HFF-Myc (cell line): ENCODE data around the gene PPP1R26.

Source experiments
- DNase-seq: peaks from one replicate; pipeline ENCODE4 v3.0.0-alpha.2; 2011; ENCODE audit warnings: low read depth; ENCODE audit errors: extremely low read depth
- H3K4me3 ChIP-seq: replicated peaks from 2 replicates; pipeline ENCODE4 v1.5.1; 2011; ENCODE audit warnings: low read depth, mild to moderate bottlenecking, control low read depth, low read length
- TF ChIP-seq, protein P1 (sequence below): IDR thresholded peaks from 2 replicates; pipeline ENCODE4 v1.5.1; 2012; ENCODE audit warnings: mild to moderate bottlenecking, low read depth, low read length, control low read depth; ENCODE audit errors: missing control alignments

The PPP1R26 gene

DNA sequence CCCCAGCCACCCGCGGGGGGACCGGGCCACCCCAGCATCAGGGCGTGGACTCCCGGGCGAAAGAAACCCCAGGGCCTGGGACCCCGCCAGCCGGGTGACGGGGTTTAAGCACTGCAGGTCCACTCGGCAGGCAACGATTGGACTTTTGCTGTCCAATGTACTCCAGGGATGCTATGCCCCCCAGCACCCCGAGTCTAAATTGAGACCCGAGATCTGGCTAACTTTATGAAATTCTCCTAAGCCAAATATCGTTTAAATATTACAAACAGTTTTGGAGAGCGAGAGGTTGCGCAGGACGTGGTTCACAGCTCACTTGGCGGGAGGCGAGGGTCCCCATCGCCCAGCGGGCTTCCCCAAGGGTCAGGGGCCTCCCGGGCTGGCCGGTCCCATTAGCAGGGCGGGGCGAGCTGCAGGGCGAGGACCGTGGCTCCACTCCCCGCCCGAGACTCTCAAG lies 20.5 kb downstream of the PPP1R26 start:
- peak overlapping the region; percentile 84 for H3K4me3 ChIP-seq
- TF ChIP-seq, protein P1, sequence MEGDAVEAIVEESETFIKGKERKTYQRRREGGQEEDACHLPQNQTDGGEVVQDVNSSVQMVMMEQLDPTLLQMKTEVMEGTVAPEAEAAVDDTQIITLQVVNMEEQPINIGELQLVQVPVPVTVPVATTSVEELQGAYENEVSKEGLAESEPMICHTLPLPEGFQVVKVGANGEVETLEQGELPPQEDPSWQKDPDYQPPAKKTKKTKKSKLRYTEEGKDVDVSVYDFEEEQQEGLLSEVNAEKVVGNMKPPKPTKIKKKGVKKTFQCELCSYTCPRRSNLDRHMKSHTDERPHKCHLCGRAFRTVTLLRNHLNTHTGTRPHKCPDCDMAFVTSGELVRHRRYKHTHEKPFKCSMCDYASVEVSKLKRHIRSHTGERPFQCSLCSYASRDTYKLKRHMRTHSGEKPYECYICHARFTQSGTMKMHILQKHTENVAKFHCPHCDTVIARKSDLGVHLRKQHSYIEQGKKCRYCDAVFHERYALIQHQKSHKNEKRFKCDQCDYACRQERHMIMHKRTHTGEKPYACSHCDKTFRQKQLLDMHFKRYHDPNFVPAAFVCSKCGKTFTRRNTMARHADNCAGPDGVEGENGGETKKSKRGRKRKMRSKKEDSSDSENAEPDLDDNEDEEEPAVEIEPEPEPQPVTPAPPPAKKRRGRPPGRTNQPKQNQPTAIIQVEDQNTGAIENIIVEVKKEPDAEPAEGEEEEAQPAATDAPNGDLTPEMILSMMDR, result no peak
- no peak for DNase-seq

DNA sequence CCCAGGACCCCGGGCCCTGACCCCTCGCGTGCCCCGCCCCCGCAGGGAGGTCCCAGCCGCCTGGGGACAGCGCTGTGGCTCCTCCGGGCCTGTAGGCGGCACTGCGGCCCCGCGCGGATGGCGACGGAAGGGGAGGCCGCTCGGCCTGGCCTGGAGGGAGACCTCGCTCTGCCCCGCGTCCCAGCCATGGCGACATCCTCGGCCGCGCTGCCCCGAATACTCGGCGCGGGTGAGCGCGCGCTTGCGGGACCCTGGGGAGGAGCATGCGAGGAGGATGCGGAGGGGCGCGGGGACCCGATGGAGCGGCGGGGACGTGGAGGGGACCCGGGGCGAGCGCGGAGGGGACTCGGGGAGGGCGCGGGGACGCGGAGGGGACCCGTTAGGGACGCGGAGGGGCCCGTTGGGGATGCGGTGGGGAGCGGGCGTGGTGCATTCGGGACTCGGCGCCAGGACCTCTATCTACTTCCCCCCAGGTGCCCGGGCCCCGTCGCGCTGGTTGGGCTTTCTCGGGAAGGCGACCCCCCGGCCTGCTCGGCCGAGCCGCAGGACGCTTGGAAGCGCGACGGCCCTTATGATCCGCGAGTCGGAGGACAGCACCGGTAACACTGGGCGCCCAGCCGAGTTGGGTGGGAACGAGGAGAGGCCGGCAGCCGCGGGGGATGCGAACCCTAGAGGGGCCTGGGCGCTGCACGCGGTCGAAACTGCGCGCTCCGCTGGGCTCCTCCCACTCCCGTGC lies 21.1 kb downstream of the PPP1R26 start, which contains the start of gene MRPS2:
Gene MRPS2 (plus strand): TSS at position 158 of the 736 bp plus-strand sequence. CDS start 29 bp downstream, at position 187.
- DNase-seq, result peak; percentile 57
- H3K4me3 ChIP-seq, result peak within 1 kb of the TSS; percentile 84
- TF ChIP-seq, protein P1, result peak; percentile 85

DNA sequence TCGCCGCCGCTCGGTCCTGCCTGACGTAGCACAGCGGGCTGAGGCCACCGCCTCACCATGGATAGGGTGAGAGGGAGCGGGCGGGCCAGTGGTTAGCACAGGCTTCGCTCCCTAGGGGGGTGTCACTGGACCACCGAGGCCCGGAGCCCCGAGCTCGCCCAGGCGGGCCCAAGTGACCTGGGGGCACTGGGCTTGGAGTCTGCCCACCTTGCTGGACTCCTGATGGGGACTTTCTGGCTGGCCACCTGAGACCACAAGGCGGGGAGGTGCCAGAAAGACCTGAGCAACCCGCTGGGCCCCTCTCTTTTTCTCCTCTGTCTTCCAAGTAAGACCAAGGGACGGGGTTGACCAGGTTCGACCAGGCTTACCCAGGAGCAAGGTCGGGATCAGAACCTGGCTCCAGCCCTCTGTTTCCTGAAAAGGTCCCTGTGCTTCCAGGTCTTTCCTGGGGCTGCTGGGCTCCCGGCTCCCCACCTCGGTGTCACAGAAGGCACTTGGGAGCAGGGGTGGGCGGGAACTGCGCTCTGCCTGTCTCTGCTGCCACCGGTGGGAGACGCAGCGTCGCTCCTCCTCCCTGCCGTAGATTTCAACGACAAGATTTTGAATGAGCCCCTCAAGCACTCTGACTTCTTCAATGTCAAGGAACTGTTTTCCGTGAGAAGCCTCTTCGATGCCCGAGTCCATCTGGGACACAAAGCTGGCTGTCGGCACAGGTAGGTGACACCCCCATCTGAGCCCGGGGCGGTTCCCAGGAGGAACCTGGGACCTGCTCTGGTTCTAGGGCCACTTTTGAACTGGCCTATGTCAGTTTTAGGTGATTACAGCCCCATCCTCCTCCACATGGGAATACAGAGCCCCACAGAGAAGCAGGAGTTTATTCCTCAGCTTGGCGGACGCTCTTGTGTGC lies 21.9 kb downstream of the PPP1R26 start:
- TF ChIP-seq, protein P1, result no peak
- peak overlapping the region; percentile 84 for H3K4me3 ChIP-seq
- DNase-seq, result no peak

DNA sequence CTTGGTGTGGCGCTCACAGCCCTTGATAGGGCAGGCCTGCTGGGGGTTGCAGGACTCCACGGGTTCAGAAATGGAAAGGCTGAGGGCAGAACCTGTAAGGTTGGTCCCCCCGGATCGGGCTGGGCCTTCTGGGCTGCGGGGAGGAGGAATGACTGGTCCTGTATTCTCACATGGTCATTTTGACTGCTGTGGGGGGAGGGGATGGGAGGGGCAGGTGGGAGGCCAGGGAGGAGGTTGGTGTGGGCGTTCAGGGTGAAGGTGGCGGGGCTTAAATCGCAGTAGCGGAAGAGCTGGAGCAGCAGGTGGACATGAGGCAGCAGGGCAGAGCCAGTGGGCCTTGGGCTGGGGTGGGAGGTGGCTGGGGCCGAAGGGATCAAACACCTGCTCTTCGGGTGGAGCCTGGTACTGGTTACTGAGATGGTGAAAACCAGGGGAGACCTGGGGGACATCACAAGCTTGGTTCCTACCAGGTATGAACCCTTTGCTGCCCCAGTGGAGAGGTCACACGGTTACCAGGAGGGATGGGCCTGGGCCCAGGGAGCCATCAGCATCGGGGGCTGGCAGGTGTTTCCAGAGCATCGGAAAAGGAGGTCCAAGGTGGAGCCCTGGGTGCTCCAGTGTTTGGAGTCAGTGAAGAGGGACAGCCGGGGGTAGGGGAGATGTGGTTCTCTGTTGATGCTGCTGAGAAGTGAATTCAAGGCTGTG lies 22.7 kb downstream of the PPP1R26 start:
- peak overlapping the region; percentile 84 for H3K4me3 ChIP-seq
- TF ChIP-seq, protein P1, result no peak
- no peak for DNase-seq

DNA sequence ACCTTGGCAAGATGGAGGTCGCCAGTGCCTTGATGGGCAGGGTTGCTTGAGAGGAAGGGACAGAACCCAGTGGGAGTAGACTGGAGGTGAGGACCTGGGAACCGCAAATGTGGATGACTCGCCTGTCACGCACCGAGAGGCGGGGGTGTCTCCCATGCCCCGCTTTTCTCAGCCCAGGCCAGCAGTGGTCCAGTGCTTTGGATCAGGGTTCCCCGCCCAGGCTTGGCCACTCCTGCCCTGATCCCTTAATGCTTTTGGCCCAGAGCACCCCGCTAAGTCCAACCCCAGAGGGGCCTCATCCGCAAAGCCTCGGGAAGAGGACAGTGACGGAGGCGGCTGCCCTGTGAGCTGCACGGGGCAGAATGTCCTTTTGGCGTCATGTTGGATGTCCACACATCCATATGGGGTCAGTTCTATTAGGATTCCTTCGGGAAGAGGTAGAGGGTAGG lies 23.3 kb downstream of the PPP1R26 start:
- H3K4me3 ChIP-seq, result no peak overlapping the region
- TF ChIP-seq, protein P1, result no peak
- no peak for DNase-seq
